AG04450 (cell line): ENCODE results near the gene PAQR9. TPM values are rescaled to one million over a fixed set of nuclear protein-coding genes. Genes with fewer than 3 reads are reported as not detected.

Experiments used
- CTCF ChIA-PET: fragments of 300-600, 350-600 bp; formaldehyde crosslinking; extraction: SDS; loops from one replicate; lab custom pipeline; 2022; ENCODE audit warnings: antibody characterized with exemption, inconsistent platforms; lab: Charles Lee
- POLR2A ChIA-PET: fragments of 350-600 bp; formaldehyde crosslinking; extraction: SDS; loops from one replicate; lab custom pipeline; 2021; ENCODE audit warnings: antibody characterized with exemption, inconsistent platforms; lab: Yijun Ruan, JAX
- DNase-seq: peaks from one replicate; pipeline ENCODE4 v3.0.0-alpha.2; 2011; ENCODE audit warnings: low read depth, low spot score
- H3K27ac ChIP-seq: one replicate; pipeline ENCODE4 v1.5.1; 2012; ENCODE audit warnings: low read depth, low read length, control low read depth
- H3K27me3 ChIP-seq: one replicate; pipeline ENCODE4 v1.6.0; 2012; ENCODE audit warnings: low read length; ENCODE audit not compliant: control insufficient read depth, insufficient read depth
- H3K4me3 ChIP-seq: 2 replicates; pipeline ENCODE4 v1.5.1; 2011; ENCODE audit warnings: mild to moderate bottlenecking, low read depth, low read length, control low read depth
- H3K9me3 ChIP-seq: 2 replicates; pipeline ENCODE4 v1.5.1; 2012; ENCODE audit warnings: low read length; ENCODE audit not compliant: control insufficient read depth, insufficient read depth
- CTCF ChIP-seq: IDR thresholded peaks from 2 replicates; pipeline ENCODE4 v1.5.1; 2011; ENCODE audit warnings: low read depth, low read length, control low read depth, inconsistent platforms
- polyA plus RNA-seq: library from polyadenylated mRNA; depleted of rRNA; stranded (reverse); fragments of >200 nt; gene quantifications from 2 replicates; pipeline ENCODE4 v1.2.3, GENCODE V29; 2011

PAQR9 gene
- polyA plus RNA-seq, 1 experiment: not detected

- POLR2A ChIA-PET: no interaction called here
Observed at GRCh38 chr3:142916605-142917004, 46.9 kb downstream of the PAQR9 start.

GRCh38 chr3:142915636-142916035, 47.8 kb downstream of the PAQR9 start:
- DNase-seq: no peak
- no peaks in the 10 kb centered on the region for H3K27me3 ChIP-seq
- H3K27ac ChIP-seq: no peak overlapping the region
- H3K9me3 ChIP-seq: no peaks in the 10 kb centered on the region
- no peak for TF ChIP-seq CTCF
- CTCF ChIA-PET: no interaction called here
- POLR2A ChIA-PET: no interaction called here
- no peak overlapping the region for H3K4me3 ChIP-seq

More at GRCh38 chr3:142916605-142917004, 46.9 kb downstream of the PAQR9 start:
- no peak overlapping the region for H3K4me3 ChIP-seq
- TF ChIP-seq CTCF: no peak
- no peaks in the 10 kb centered on the region for H3K27me3 ChIP-seq
- CTCF ChIA-PET: no interaction called here
- H3K9me3 ChIP-seq: no peaks in the 10 kb centered on the region
- DNase-seq: no peak
- no peak overlapping the region for H3K27ac ChIP-seq

- no peak for DNase-seq
- Histone ChIP-seq H3K4me3 (no peak overlapping the region), H3K27me3 (no peaks in the 10 kb centered on the region), H3K9me3 (no peaks in the 10 kb centered on the region), H3K27ac (no peak overlapping the region)
- no peak for TF ChIP-seq CTCF
- ChIA-PET CTCF (no interaction called here), POLR2A (no interaction called here)
Observed at GRCh38 chr3:142914286-142914811, 49.1 kb downstream of the PAQR9 start.

GRCh38 chr3:142913432-142913831, 50.0 kb downstream of the PAQR9 start:
- no peak for DNase-seq
- Histone ChIP-seq H3K9me3 (no peaks in the 10 kb centered on the region), H3K27ac (no peak overlapping the region), H3K4me3 (no peak overlapping the region), H3K27me3 (peaks cover 5% of the 10 kb centered on the region)
- TF ChIP-seq CTCF: no peak
- ChIA-PET CTCF (no interaction called here), POLR2A (no interaction called here)

- H3K27ac ChIP-seq: no peak overlapping the region
- TF ChIP-seq CTCF: no peak
- ChIA-PET CTCF (no interaction called here), POLR2A (no interaction called here)
- peaks cover 5% of the 10 kb centered on the region for H3K27me3 ChIP-seq
- no peak overlapping the region for H3K4me3 ChIP-seq
- no peak for DNase-seq
- no peaks in the 10 kb centered on the region for H3K9me3 ChIP-seq
Observed at GRCh38 chr3:142912402-142913172, 50.9 kb downstream of the PAQR9 start.
